Neural cell (in vitro differentiated cells): ENCODE data around the gene GRIN3B. TPM values are rescaled to one million over a fixed set of nuclear protein-coding genes. Genes with fewer than 3 reads are reported as not detected.

Source experiments
- H2AFZ ChIP-seq: fragments of 200-600, 300-800 bp; sonication (generic), shearing (Covaris generic); 2 replicates; pipeline ENCODE4 v1.6.0; 2014; ENCODE audit warnings: low read depth, mild to moderate bottlenecking, antibody characterized with exemption, low read length, moderate library complexity
- H3F3A ChIP-seq: fragments of 200-600 bp; shearing (Covaris generic); 2 replicates; pipeline ENCODE4 v1.6.1; 2016; ENCODE audit warnings: mild to moderate bottlenecking, moderate library complexity, mixed read lengths, antibody characterized with exemption, low read length; ENCODE audit not compliant: insufficient read depth, poor library complexity, severe bottlenecking
- H3K27ac ChIP-seq: fragments of 200-600, 300-800 bp; sonication (generic), shearing (Covaris generic); 2 replicates; pipeline ENCODE4 v1.5.1; 2014; ENCODE audit warnings: mild to moderate bottlenecking, low read length, moderate library complexity
- H3K27me3 ChIP-seq: fragments of 300-800, 200-600 bp; sonication (generic), shearing (Covaris generic); 2 replicates; pipeline ENCODE4 v1.6.0; 2014; ENCODE audit warnings: mild to moderate bottlenecking, low read depth, low read length, moderate library complexity; ENCODE audit not compliant: insufficient read depth
- H3K36me3 ChIP-seq: fragments of 300-800, 200-600 bp; sonication (generic), shearing (Covaris generic); 2 replicates; pipeline ENCODE4 v1.5.1; 2014; ENCODE audit warnings: mild to moderate bottlenecking, antibody characterized with exemption, low read length, moderate library complexity; ENCODE audit not compliant: insufficient read depth
- H3K4me2 ChIP-seq: fragments of 300-800, 200-600 bp; sonication (generic), shearing (Covaris generic); 2 replicates; pipeline ENCODE4 v1.6.0; 2014; ENCODE audit warnings: mild to moderate bottlenecking, low read length
- H3K4me3 ChIP-seq: fragments of 300-800, 200-600 bp; sonication (generic), shearing (Covaris generic); 2 replicates; pipeline ENCODE4 v1.5.1; 2014; ENCODE audit warnings: mild to moderate bottlenecking, low read length, moderate library complexity
- H3K79me2 ChIP-seq: fragments of 200-600 bp; shearing (Covaris generic); replicated peaks from 2 replicates; pipeline ENCODE4 v1.6.0; 2014; ENCODE audit warnings: mild to moderate bottlenecking, low read length, moderate library complexity; ENCODE audit not compliant: insufficient read depth
- H3K9ac ChIP-seq: fragments of 300-800, 200-600 bp; sonication (generic), shearing (Covaris generic); 2 replicates; pipeline ENCODE4 v1.6.1; 2016; ENCODE audit warnings: mild to moderate bottlenecking, low read length, mixed read lengths
- H3K9me2 ChIP-seq: fragments of 200-600 bp; shearing (Covaris generic); 2 replicates; pipeline ENCODE4 v1.6.1; 2016; ENCODE audit warnings: mild to moderate bottlenecking, low read length, mixed read lengths; ENCODE audit not compliant: insufficient read depth
- H3K9me3 ChIP-seq: fragments of 200-600, 300-800 bp; sonication (generic), shearing (Covaris generic); 2 replicates; pipeline ENCODE4 v1.6.1; 2016; ENCODE audit warnings: mild to moderate bottlenecking, mixed run types, low read length, moderate library complexity, mixed read lengths
- H4K20me1 ChIP-seq: fragments of 200-600 bp; shearing (Covaris generic); 2 replicates; pipeline ENCODE4 v1.6.1; 2016; ENCODE audit warnings: mild to moderate bottlenecking, mixed run types; ENCODE audit not compliant: insufficient read depth
- EP300 ChIP-seq: fragments of 450-650 bp; conservative IDR thresholded peaks from 2 replicates; pipeline ENCODE4 v1.6.1; 2014; ENCODE audit warnings: antibody characterized with exemption, mild to moderate bottlenecking, moderate library complexity; ENCODE audit not compliant: poor library complexity, severe bottlenecking
- EZH2 ChIP-seq: fragments of 200-600, 300-800 bp; shearing (Covaris generic), sonication (generic); IDR thresholded peaks from 2 replicates; pipeline ENCODE4 v1.6.1; 2014; ENCODE audit warnings: antibody characterized with exemption, low read length, borderline replicate concordance, mild to moderate bottlenecking; ENCODE audit not compliant: insufficient read depth, poor library complexity, severe bottlenecking
- MXI1 ChIP-seq: fragments of 450-650 bp; conservative IDR thresholded peaks from 2 replicates; pipeline ENCODE4 v1.6.1; 2014; ENCODE audit warnings: antibody characterized with exemption, mild to moderate bottlenecking; ENCODE audit not compliant: poor library complexity, severe bottlenecking
- POLR2AphosphoS5 ChIP-seq: IDR thresholded peaks from 2 replicates; pipeline ENCODE4 v1.6.1; 2012
- RAD21 ChIP-seq: fragments of 450-650 bp; conservative IDR thresholded peaks from 2 replicates; pipeline ENCODE4 v1.6.1; 2014; ENCODE audit warnings: antibody characterized with exemption, mild to moderate bottlenecking, moderate library complexity
- SMC3 ChIP-seq: fragments of 450-650 bp; conservative IDR thresholded peaks from 2 replicates; pipeline ENCODE4 v1.6.1; 2014; ENCODE audit warnings: antibody characterized with exemption, mild to moderate bottlenecking, moderate library complexity; ENCODE audit not compliant: poor library complexity
- TAF1 ChIP-seq: IDR thresholded peaks from 2 replicates; pipeline ENCODE4 v1.6.1; 2012; ENCODE audit warnings: low read depth
- polyA plus RNA-seq: library from polyadenylated mRNA; depleted of rRNA; stranded (reverse); fragments of >200 nt; gene quantifications from 2 replicates; pipeline ENCODE4 v1.2.3, GENCODE V29; 2014
- TF ChIP-seq, protein P1 (sequence below): IDR thresholded peaks from 2 replicates; pipeline ENCODE4 v1.6.1; 2012; ENCODE audit warnings: borderline replicate concordance
- TF ChIP-seq, protein P2 (sequence below): fragments of 450-650 bp; IDR thresholded peaks from 2 replicates; pipeline ENCODE4 v1.5.1; 2014; ENCODE audit warnings: antibody characterized with exemption, mild to moderate bottlenecking, moderate library complexity; ENCODE audit not compliant: poor library complexity, severe bottlenecking

Gene GRIN3B
- polyA plus RNA-seq, 1 donor from 2014 or later: 0.46 TPM

DNA sequence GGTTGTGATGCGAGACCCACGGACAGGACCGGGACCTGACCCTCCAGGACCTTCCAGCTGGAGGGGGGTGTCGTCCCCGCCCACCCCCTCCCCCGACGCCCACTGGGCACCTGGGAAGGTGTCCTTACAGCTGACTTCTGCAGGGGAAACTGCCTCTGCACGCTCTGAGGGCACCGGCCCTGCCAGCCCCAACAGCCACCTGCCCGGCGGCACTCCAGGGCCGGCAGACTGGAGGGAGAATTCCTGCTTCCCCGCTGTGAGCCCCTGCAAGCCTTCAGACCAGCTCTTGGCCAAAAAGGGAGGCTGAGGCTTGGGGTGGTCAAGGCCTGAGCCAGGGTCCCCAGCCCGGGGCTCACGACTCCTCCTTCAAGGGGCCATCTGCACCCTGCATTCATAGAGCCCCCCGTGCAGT lies 27.4 kb downstream of the GRIN3B start:
- Histone ChIP-seq H3K79me2 (peaks cover 19% of the 10 kb centered on the region), H2AFZ (no peak overlapping the region), H4K20me1 (no peaks in the 10 kb centered on the region), H3K9me3 (no peaks in the 10 kb centered on the region), H3K9me2 (no peaks in the 10 kb centered on the region), H3K36me3 (no peaks in the 10 kb centered on the region), H3K27ac (no peak overlapping the region), H3K4me3 (peak overlapping the region; percentile 85), H3K4me2 (peak overlapping the region; percentile 35), H3K27me3 (peaks cover 5% of the 10 kb centered on the region), H3F3A (no peaks in the 10 kb centered on the region), H3K9ac (peak overlapping the region; percentile 91)
- TF ChIP-seq, protein P1, sequence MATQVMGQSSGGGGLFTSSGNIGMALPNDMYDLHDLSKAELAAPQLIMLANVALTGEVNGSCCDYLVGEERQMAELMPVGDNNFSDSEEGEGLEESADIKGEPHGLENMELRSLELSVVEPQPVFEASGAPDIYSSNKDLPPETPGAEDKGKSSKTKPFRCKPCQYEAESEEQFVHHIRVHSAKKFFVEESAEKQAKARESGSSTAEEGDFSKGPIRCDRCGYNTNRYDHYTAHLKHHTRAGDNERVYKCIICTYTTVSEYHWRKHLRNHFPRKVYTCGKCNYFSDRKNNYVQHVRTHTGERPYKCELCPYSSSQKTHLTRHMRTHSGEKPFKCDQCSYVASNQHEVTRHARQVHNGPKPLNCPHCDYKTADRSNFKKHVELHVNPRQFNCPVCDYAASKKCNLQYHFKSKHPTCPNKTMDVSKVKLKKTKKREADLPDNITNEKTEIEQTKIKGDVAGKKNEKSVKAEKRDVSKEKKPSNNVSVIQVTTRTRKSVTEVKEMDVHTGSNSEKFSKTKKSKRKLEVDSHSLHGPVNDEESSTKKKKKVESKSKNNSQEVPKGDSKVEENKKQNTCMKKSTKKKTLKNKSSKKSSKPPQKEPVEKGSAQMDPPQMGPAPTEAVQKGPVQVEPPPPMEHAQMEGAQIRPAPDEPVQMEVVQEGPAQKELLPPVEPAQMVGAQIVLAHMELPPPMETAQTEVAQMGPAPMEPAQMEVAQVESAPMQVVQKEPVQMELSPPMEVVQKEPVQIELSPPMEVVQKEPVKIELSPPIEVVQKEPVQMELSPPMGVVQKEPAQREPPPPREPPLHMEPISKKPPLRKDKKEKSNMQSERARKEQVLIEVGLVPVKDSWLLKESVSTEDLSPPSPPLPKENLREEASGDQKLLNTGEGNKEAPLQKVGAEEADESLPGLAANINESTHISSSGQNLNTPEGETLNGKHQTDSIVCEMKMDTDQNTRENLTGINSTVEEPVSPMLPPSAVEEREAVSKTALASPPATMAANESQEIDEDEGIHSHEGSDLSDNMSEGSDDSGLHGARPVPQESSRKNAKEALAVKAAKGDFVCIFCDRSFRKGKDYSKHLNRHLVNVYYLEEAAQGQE: no peak
- TF ChIP-seq TAF1: no peak
- TF ChIP-seq EP300: no peak
- no peak for TF ChIP-seq RAD21
- TF ChIP-seq EZH2: no peak
- no peak for TF ChIP-seq MXI1
- no peak for TF ChIP-seq SMC3
- TF ChIP-seq POLR2AphosphoS5: no peak

GRCh38 chr19:1028062-1028926 lies 28.1 kb downstream of the GRIN3B start:
- Histone ChIP-seq H3F3A (no peaks in the 10 kb centered on the region), H4K20me1 (no peaks in the 10 kb centered on the region), H3K9me3 (no peaks in the 10 kb centered on the region), H3K9me2 (no peaks in the 10 kb centered on the region), H3K27me3 (peaks cover 5% of the 10 kb centered on the region), H3K36me3 (no peaks in the 10 kb centered on the region), H3K79me2 (peaks cover 19% of the 10 kb centered on the region), H2AFZ (no peak overlapping the region), H3K4me2 (peak overlapping the region; percentile 35), H3K9ac (peak overlapping the region; percentile 91), H3K4me3 (peak overlapping the region; percentile 85), H3K27ac (no peak overlapping the region)
- TF ChIP-seq SMC3 (no peak), EP300 (no peak), RAD21 (no peak), EZH2 (no peak), POLR2AphosphoS5 (no peak), MXI1 (no peak), TAF1 (no peak)
- TF ChIP-seq, protein P2, sequence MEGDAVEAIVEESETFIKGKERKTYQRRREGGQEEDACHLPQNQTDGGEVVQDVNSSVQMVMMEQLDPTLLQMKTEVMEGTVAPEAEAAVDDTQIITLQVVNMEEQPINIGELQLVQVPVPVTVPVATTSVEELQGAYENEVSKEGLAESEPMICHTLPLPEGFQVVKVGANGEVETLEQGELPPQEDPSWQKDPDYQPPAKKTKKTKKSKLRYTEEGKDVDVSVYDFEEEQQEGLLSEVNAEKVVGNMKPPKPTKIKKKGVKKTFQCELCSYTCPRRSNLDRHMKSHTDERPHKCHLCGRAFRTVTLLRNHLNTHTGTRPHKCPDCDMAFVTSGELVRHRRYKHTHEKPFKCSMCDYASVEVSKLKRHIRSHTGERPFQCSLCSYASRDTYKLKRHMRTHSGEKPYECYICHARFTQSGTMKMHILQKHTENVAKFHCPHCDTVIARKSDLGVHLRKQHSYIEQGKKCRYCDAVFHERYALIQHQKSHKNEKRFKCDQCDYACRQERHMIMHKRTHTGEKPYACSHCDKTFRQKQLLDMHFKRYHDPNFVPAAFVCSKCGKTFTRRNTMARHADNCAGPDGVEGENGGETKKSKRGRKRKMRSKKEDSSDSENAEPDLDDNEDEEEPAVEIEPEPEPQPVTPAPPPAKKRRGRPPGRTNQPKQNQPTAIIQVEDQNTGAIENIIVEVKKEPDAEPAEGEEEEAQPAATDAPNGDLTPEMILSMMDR: no peak
- TF ChIP-seq, protein P1: no peak
